ENCODE results near the gene AVPR2.

DNA sequence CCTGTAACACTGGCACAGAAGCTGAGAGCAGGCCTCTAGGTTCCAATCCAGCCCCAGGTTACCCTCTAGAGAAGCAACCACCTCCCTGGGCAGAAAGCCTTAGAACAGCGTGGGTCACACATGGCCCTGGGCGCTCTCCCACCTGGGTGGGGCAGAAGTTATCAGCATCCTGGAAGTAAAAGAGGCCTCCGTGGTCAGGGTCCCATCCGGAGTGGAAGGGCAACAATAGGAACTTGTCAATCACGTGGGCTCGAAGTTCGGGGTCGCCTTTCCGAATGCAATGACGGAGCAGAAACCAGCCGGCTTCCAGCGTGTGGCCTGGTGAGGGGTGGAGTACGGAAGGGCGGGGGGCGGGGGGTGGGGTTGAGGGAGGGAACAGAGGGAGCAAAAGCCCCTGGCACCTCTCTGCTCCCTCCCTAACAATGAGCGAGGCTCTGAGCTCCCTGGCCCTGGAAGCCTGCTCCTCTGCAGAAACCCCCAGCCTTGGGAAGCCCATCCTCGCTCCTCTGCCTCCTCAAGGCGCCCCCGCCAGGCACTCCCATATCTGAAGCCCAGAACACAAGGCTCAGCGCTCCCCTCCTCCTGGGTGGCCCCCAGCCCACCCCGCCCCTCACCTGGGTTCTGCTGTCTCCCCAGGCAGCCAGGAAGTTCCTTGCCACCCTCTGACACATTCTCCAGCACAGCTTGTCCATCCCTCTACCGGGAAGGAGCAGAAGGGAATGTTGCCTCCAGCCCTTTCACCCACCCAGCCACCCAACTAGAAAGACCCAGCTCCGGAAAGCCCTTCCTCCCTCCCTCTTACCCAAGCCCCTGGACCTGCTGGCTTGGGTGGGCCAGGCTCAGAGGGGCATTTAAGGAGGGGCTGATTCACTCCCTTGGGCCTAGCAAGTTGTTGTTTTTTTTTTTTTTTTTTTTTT is 37.1 kb downstream of the AVPR2 start:
- TF ChIP-seq ZNF70 (CRISPR knock-in tag; IDR thresholded peaks at IDR 0.05), result no peak
- TF ChIP-seq, protein P1, sequence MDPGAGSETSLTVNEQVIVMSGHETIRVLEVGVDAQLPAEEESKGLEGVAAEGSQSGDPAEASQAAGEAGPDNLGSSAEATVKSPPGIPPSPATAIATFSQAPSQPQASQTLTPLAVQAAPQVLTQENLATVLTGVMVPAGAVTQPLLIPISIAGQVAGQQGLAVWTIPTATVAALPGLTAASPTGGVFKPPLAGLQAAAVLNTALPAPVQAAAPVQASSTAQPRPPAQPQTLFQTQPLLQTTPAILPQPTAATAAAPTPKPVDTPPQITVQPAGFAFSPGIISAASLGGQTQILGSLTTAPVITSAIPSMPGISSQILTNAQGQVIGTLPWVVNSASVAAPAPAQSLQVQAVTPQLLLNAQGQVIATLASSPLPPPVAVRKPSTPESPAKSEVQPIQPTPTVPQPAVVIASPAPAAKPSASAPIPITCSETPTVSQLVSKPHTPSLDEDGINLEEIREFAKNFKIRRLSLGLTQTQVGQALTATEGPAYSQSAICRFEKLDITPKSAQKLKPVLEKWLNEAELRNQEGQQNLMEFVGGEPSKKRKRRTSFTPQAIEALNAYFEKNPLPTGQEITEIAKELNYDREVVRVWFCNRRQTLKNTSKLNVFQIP (CRISPR knock-in tag; IDR thresholded peaks at IDR 0.05; ENCODE audit: borderline replicate concordance, low read depth), result no peak
